Measurements from ENCODE around the gene ITGA7.

- TF ChIP-seq POLR2A (IDR thresholded peaks at IDR 0.05) = peak; percentile 42 to 59
- no peak for TF ChIP-seq CTCF (IDR thresholded peaks at IDR 0.05 in 4 of 5, conservative IDR thresholded peaks at IDR 0.05 in 1 of 5)
Measured at GRCh38 chr12:55727643-55728185, 20.0 kb upstream of the ITGA7 start.
